Gastrocnemius medialis (tissue), 4 donors: ENCODE data around the gene GRK1. TPM values are rescaled to one million over a fixed set of nuclear protein-coding genes. Genes with fewer than 3 reads are reported as not detected.
A peak's percentile ranks its signal among the peaks of the same experiment; 100 is the strongest.

Source experiments
- ATAC-seq, 2 donors: fragments of 150-250 bp; one replicate each; pipeline ENCODE4 v1.9.1; 2016
- DNase-seq, 2 donors: peaks; one replicate each; pipeline ENCODE4 v3.0.0-alpha.2; 2019
- H3K27ac ChIP-seq, 4 donors: fragments of 200-600 bp; sonication (generic); 1 replicate in 1 of 4; 2 replicates in 3 of 4; pipeline ENCODE4 v1.5.1; 2016 to 2018; ENCODE audit warnings: mild to moderate bottlenecking in 2 of 4, moderate library complexity in 1 of 4
- H3K27me3 ChIP-seq, 3 donors: fragments of 200-600 bp; sonication (generic) in 2 of 3; 1 replicate in 1 of 3; 2 replicates in 2 of 3; pipeline versions ENCODE4 v1.5.1 to v1.6.0; 2016 to 2019; ENCODE audit warnings: mild to moderate bottlenecking in 1 of 3, moderate library complexity in 1 of 3
- H3K36me3 ChIP-seq, 2 donors: fragments of 200-600 bp; sonication (generic) in 1 of 2; one replicate each; pipeline ENCODE4 v1.5.1; 2017 to 2018
- H3K4me1 ChIP-seq, 2 donors: fragments of 200-600 bp; sonication (generic) in 1 of 2; one replicate each; pipeline ENCODE4 v1.5.1; 2016 to 2017; ENCODE audit warnings: mild to moderate bottlenecking in 2 of 2
- H3K4me3 ChIP-seq, 4 donors: fragments of 200-600 bp; sonication (generic) in 3 of 4; 1 replicate in 1 of 4; 2 replicates in 3 of 4; pipeline ENCODE4 v1.5.1; 2016 to 2019; ENCODE audit warnings: mild to moderate bottlenecking in 2 of 4
- H3K9me3 ChIP-seq, 3 donors: fragments of 200-600 bp; sonication (generic) in 2 of 3; 1 replicate in 1 of 3; 2 replicates in 2 of 3; pipeline ENCODE4 v1.5.1; 2016 to 2019
- POLR2A ChIP-seq, 2 donors: fragments of 450-650 bp; IDR thresholded peaks; one replicate each; pipeline ENCODE4 v1.6.1; 2017; ENCODE audit warnings: antibody characterized with exemption in 2 of 2, mild to moderate bottlenecking in 2 of 2, moderate library complexity in 2 of 2
- in situ Hi-C, 4 donors: fragments of 200-750 bp; cut with MboI; loops; one replicate each; pipeline versions ENCODE4 v1.15.0 to v1.8.0; 2017; ENCODE audit warnings: low sequenced_read_pairs in 4 of 4
- intact Hi-C: fragments of 100-400 bp; cut with DNase I; formaldehyde crosslinking; loops from one replicate; pipeline ENCODE4 v1.15.1; 2023; ENCODE audit warnings: low total_unique reads
- total RNA-seq, 4 donors: library from RNA; depleted of rRNA; stranded (reverse); fragments of >200 nt; gene quantifications; one replicate each; pipeline versions ENCODE4 v1.1.0 to v1.2.3, GENCODE V29; 2016
- TF ChIP-seq, protein P1 (sequence below), 5 experiments: fragments of 450-650 bp in 3 of 5; fragments of 200-600 bp in 2 of 5; sonication (generic) in 2 of 5; IDR thresholded peaks in 4 of 5; conservative IDR thresholded peaks in 1 of 5; 1 replicate in 4 of 5; 2 replicates in 1 of 5; pipeline ENCODE4 v1.5.1; 2016 to 2019; ENCODE audit warnings: antibody characterized with exemption in 5 of 5, mild to moderate bottlenecking in 3 of 5, moderate library complexity in 3 of 5

The GRK1 gene
- total RNA-seq, 4 donors from 2014 or later: 0.10 TPM; not detected in 3

DNA sequence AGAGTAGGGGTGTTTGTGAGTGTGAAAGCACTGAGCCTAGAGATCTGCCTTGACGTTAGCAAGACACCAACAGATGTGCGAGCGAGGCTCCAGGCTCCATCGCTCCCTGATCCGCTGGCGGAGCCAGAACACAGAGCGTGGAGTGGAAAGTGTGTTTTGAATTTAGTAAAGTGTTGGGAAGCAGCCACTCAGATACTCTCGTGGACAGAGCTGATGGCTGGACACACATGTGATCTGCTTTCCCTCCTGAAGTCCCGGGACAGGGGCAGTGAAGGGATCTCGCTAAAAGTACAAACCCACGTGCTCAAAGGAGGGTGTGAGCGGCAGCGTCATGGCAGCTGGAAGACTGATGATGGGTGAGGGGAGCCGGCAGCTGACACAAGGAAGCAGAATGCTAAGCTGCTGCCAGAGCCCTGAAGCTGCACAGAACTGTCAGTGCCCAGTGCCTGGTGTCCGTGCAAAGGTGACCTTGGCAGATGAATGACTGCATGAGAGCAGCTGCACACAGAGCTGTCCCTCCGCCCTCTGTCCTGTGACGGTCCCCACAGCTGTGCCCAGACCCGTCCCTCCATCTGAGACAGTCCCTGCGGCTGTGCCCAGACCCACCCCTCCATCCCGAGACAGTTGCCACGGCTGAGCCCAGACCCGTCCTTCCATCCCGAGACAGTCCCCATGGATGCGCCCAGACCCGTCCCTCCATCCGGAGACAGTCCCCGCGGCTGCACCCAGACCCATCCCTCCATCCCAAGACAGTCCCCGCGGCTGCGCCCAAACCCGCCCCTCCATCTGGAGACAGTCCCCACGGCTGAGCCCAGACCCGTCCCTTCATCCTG lies 62.4 kb downstream of the GRK1 start:
- intact Hi-C loops: no loop called here
- TF ChIP-seq, protein P1, sequence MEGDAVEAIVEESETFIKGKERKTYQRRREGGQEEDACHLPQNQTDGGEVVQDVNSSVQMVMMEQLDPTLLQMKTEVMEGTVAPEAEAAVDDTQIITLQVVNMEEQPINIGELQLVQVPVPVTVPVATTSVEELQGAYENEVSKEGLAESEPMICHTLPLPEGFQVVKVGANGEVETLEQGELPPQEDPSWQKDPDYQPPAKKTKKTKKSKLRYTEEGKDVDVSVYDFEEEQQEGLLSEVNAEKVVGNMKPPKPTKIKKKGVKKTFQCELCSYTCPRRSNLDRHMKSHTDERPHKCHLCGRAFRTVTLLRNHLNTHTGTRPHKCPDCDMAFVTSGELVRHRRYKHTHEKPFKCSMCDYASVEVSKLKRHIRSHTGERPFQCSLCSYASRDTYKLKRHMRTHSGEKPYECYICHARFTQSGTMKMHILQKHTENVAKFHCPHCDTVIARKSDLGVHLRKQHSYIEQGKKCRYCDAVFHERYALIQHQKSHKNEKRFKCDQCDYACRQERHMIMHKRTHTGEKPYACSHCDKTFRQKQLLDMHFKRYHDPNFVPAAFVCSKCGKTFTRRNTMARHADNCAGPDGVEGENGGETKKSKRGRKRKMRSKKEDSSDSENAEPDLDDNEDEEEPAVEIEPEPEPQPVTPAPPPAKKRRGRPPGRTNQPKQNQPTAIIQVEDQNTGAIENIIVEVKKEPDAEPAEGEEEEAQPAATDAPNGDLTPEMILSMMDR (IDR thresholded peaks at IDR 0.05 in 4 of 5, conservative IDR thresholded peaks at IDR 0.05 in 1 of 5): no peak
- no peak for TF ChIP-seq POLR2A (IDR thresholded peaks at IDR 0.05)
- H3K4me1 ChIP-seq: peaks cover 4 to 8% of the 10 kb centered on the region in 2 donors
- ATAC-seq: no peak
- peaks cover 4 to 23% (median 15%) of the 10 kb centered on the region in 3 donors for H3K27me3 ChIP-seq
- in situ Hi-C loops: no loop called here
- no peak overlapping the region for H3K27ac ChIP-seq
- DNase-seq: peak in 1 of 2 donors; percentile 30
- H3K4me3 ChIP-seq: no peak overlapping the region
- H3K36me3 ChIP-seq: no peaks in the 10 kb centered on the region
- no peaks in the 10 kb centered on the region for H3K9me3 ChIP-seq

DNA sequence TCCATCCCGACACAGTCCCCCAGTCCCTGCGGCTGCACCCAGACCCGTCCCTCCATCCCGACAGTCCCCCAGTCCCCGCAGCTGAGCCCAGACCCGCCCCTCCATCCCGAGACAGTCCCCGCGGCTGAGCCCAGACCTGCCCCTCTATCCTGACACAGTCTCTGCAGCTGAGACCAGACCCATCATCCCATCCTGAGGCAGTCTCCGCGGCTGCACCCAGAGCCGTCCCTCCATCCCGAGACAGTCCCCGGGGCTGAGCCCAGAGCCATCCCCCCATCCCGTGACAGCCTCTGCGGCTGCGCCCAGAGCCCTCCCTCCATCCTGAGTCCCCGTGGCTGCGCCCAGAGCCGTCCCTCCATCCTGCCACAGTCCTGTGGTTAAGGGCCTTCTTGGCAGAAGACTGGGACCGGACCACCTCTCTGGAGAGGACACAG lies 63.3 kb downstream of the GRK1 start:
- DNase-seq: no peak
- no peak for ATAC-seq
- intact Hi-C loops: no loop called here

DNA sequence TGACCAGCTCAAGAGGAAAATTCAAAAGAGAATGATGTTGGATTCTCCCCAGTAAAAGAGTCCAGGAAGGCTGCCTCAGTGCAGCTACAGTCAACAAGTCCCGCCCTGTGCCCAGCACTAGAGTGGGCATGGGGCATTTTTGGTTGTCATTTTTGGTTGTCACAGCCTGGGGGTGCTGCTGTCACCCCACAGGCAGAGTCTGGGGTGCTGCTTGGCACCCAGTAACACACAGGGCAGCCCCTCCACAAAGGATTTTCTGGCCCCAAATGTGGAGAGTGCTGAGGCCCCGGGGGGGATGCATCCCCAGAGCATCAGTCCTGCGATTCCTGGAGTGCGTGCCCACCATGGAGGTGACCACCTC lies 63.8 kb downstream of the GRK1 start:
- in situ Hi-C loops: no loop called here
- Histone ChIP-seq H3K4me3 (no peak overlapping the region), H3K27me3 (peaks cover 4 to 23% (median 15%) of the 10 kb centered on the region in 3 donors), H3K36me3 (no peaks in the 10 kb centered on the region), H3K9me3 (no peaks in the 10 kb centered on the region), H3K4me1 (peaks cover 0 to 3% of the 10 kb centered on the region in 2 donors), H3K27ac (no peak overlapping the region)
- DNase-seq: no peak
- intact Hi-C loops: no loop called here
- TF ChIP-seq POLR2A (IDR thresholded peaks at IDR 0.05): no peak
- TF ChIP-seq, protein P1 (IDR thresholded peaks at IDR 0.05 in 4 of 5, conservative IDR thresholded peaks at IDR 0.05 in 1 of 5): no peak
- no peak for ATAC-seq

More for the DNA sequence above, 63.3 kb downstream of the GRK1 start:
- Histone ChIP-seq H3K4me1 (peaks cover 0 to 3% of the 10 kb centered on the region in 2 donors), H3K27ac (no peak overlapping the region), H3K27me3 (peaks cover 4 to 23% (median 15%) of the 10 kb centered on the region in 3 donors), H3K36me3 (no peaks in the 10 kb centered on the region), H3K9me3 (no peaks in the 10 kb centered on the region), H3K4me3 (no peak overlapping the region)
- in situ Hi-C loops: no loop called here
- TF ChIP-seq POLR2A (IDR thresholded peaks at IDR 0.05): no peak
- TF ChIP-seq, protein P1 (IDR thresholded peaks at IDR 0.05 in 4 of 5, conservative IDR thresholded peaks at IDR 0.05 in 1 of 5): no peak

DNA sequence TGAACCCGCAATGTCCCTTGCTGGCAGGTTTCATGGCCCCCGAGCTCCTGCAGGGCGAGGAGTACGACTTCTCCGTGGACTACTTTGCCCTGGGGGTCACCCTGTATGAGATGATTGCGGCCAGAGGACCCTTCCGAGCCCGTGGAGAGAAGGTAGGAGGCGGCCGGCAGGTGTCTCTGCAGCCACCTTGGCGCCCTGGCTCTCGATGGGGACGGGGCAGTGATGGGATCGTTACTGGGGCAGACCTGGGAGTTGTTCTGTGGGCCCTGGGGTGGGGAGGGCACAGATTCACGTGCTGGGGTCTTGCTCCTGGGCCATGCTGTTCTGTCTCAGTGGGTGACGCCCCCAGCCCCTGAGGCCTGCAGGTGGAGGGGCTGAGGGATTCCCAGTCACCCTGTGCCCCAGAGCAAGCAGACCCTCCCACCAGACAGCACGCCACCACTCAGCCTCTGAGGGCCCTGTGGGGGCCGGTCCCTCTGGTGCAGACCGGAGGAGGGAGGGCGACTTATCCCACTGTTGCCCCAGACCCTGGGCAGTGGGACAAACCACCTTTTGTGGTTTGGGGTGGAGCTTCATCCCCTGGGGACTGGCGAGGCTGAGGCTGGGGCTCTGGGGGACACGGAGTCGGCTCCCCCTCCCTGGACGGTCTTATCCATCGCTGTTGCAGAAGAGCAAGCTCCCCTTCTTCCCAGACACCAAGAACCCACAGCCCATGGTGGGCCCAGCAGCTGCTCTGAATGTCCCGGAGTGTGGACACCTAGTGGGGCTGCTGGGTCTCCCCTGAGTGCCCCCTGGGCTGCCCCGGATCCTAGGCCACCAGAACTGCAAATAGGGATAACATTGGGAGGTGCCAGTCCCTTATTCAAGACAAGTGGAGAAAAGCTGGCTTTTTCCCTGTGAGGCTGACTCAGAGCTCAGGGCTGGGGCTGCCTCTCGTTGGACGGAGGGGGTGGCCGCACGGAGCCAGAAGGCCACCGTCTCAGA lies 64.5 kb downstream of the GRK1 start:
- ATAC-seq: no peak
- intact Hi-C loops: no loop called here
- DNase-seq: no peak

More for the DNA sequence above, 64.5 kb downstream of the GRK1 start:
- H3K27me3 ChIP-seq: peaks cover 4 to 23% (median 15%) of the 10 kb centered on the region in 3 donors
- H3K27ac ChIP-seq: no peak overlapping the region
- TF ChIP-seq POLR2A (IDR thresholded peaks at IDR 0.05): no peak
- TF ChIP-seq, protein P1 (IDR thresholded peaks at IDR 0.05 in 4 of 5, conservative IDR thresholded peaks at IDR 0.05 in 1 of 5): no peak
- in situ Hi-C loops: no loop called here
- H3K4me3 ChIP-seq: no peak overlapping the region
- no peaks in the 10 kb centered on the region for H3K9me3 ChIP-seq
- H3K4me1 ChIP-seq: peaks cover 0 to 1% of the 10 kb centered on the region in 2 donors
- no peaks in the 10 kb centered on the region for H3K36me3 ChIP-seq
